SU-DHL-6 (cell line): ENCODE results near the gene SEBOX.

Experiments
- H2AFZ ChIP-seq: fragments of 200-600 bp; sonication (generic); 2 replicates; pipeline ENCODE4 v1.6.1; 2014; ENCODE audit warnings: low read depth, mild to moderate bottlenecking, moderate library complexity, mixed read lengths, antibody characterized with exemption, low read length; ENCODE audit not compliant: severe bottlenecking
- H3F3A ChIP-seq: fragments of 200-600 bp; shearing (Covaris generic); 2 replicates; pipeline ENCODE4 v1.6.0; 2016; ENCODE audit warnings: antibody characterized with exemption, mild to moderate bottlenecking; ENCODE audit not compliant: insufficient read depth
- H3K27ac ChIP-seq: fragments of 200-600 bp; sonication (generic); 2 replicates; pipeline ENCODE4 v1.5.1; 2016; ENCODE audit warnings: low read depth, mild to moderate bottlenecking, low read length, moderate library complexity, mixed read lengths
- H3K27me3 ChIP-seq: fragments of 200-600 bp; sonication (generic), shearing (Covaris generic); 2 replicates; pipeline ENCODE4 v1.6.0; 2014; ENCODE audit warnings: mild to moderate bottlenecking, low read length
- H3K36me3 ChIP-seq: fragments of 200-600 bp; sonication (generic); 2 replicates; pipeline ENCODE4 v1.6.1; 2014; ENCODE audit warnings: mild to moderate bottlenecking, low read length, mixed read lengths
- H3K4me2 ChIP-seq: fragments of 300-600, 200-600 bp; shearing (Covaris generic), sonication (generic); 2 replicates; pipeline ENCODE4 v1.6.0; 2014; ENCODE audit warnings: low read length, low read depth, mild to moderate bottlenecking; ENCODE audit not compliant: poor library complexity, severe bottlenecking
- H3K4me3 ChIP-seq: fragments of 200-600 bp; sonication (generic); 2 replicates; pipeline ENCODE4 v1.5.1; 2014; ENCODE audit warnings: antibody characterized with exemption, low read length, mild to moderate bottlenecking, mixed read lengths; ENCODE audit not compliant: insufficient read depth, poor library complexity, severe bottlenecking
- H3K79me2 ChIP-seq: fragments of 200-600 bp; sonication (generic); 2 replicates; pipeline ENCODE4 v1.6.1; 2014; ENCODE audit warnings: mild to moderate bottlenecking, low read length, moderate library complexity; ENCODE audit not compliant: insufficient read depth
- H3K9ac ChIP-seq: fragments of 200-600 bp; sonication (generic); 2 replicates; pipeline ENCODE4 v1.7.0; 2014; ENCODE audit warnings: mild to moderate bottlenecking, low read length
- H3K9me2 ChIP-seq: fragments of 200-600 bp; sonication (generic); replicated peaks from 2 replicates; pipeline ENCODE4 v1.6.1; 2014; ENCODE audit warnings: low read length; ENCODE audit not compliant: insufficient read depth
- H3K9me3 ChIP-seq: fragments of 200-600 bp; sonication (generic); 2 replicates; pipeline ENCODE4 v1.6.1; 2014; ENCODE audit warnings: low read length, mixed read lengths; ENCODE audit not compliant: insufficient read depth
- H4K20me1 ChIP-seq: fragments of 200-600 bp; sonication (generic); 2 replicates; pipeline ENCODE4 v1.6.1; 2014; ENCODE audit warnings: low read depth, mild to moderate bottlenecking, antibody characterized with exemption, low read length, moderate library complexity, mixed read lengths
- CTCF ChIP-seq: fragments of 200-600 bp; sonication (generic); IDR thresholded peaks from one replicate; pipeline ENCODE4 v1.5.1; 2017; ENCODE audit warnings: antibody characterized with exemption, mild to moderate bottlenecking, low read length, moderate library complexity; ENCODE audit not compliant: insufficient read depth, poor library complexity, severe bottlenecking
- EZH2phosphoT487 ChIP-seq: fragments of 200-600 bp; sonication (generic), shearing (Covaris generic); conservative IDR thresholded peaks from 2 replicates; pipeline ENCODE4 v1.6.1; 2018; ENCODE audit warnings: mild to moderate bottlenecking, antibody characterized with exemption, low read length, moderate library complexity, mixed read lengths

The SEBOX gene

DNA sequence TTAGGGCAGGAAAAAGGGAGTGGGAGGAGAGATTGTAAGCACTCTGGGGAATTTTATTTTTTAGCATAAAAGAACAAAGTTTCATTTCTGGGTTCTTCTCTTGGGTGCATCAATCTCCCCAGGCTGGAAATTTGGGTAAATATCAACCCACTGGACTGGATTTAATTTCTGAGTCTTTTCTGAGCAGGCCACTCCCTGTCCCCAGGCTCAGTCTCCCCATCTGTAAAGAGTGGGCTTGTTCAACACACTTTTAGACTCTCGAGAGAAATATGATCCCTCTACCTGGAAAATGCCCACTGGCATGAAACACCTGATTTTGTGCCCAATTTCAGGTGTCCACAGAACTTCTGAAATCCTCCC, 5.7 kb upstream of the SEBOX start:
- Histone ChIP-seq H3K4me2 (peak overlapping the region; percentile 100), H3K9ac (peak overlapping the region; percentile 67; the same call in 1 of the 2 replicates)
- TF ChIP-seq CTCF (no peak), EZH2phosphoT487 (no peak)

GRCh38 chr17:28370035-28370743, 5.2 kb upstream of the SEBOX start, which contains the start of gene VTN:
Gene VTN (minus strand): TSS chr17:28370307. CDS start chr17:28370203, 104 bp downstream.
- Histone ChIP-seq H2AFZ (peak within 1 kb of the TSS; percentile 99), H3K4me2 (peak within 1 kb of the TSS; percentile 100), H3K9me3 (no peaks in the 10 kb centered on the region), H4K20me1 (no peaks in the 10 kb centered on the region), H3K36me3 (no peaks in the 10 kb centered on the region), H3F3A (peaks cover 14% of the 10 kb centered on the region), H3K27me3 (no peaks in the 10 kb centered on the region), H3K9me2 (no peaks in the 10 kb centered on the region), H3K4me3 (peak within 1 kb of the TSS; percentile 72), H3K27ac (peak within 1 kb of the TSS; percentile 27), H3K79me2 (no peaks in the 10 kb centered on the region), H3K9ac (peak within 1 kb of the TSS; percentile 67; the same call in 1 of the 2 replicates)
- no peak for TF ChIP-seq CTCF
- TF ChIP-seq EZH2phosphoT487: no peak

More for the DNA sequence above, 5.7 kb upstream of the SEBOX start:
- Histone ChIP-seq H3K79me2 (no peaks in the 10 kb centered on the region), H3K9me2 (no peaks in the 10 kb centered on the region), H2AFZ (peak overlapping the region; percentile 99), H3F3A (peaks cover 14% of the 10 kb centered on the region), H3K27ac (peak overlapping the region; percentile 27), H3K27me3 (no peaks in the 10 kb centered on the region), H3K4me3 (peak overlapping the region; percentile 72), H4K20me1 (no peaks in the 10 kb centered on the region), H3K9me3 (no peaks in the 10 kb centered on the region), H3K36me3 (no peaks in the 10 kb centered on the region)

DNA sequence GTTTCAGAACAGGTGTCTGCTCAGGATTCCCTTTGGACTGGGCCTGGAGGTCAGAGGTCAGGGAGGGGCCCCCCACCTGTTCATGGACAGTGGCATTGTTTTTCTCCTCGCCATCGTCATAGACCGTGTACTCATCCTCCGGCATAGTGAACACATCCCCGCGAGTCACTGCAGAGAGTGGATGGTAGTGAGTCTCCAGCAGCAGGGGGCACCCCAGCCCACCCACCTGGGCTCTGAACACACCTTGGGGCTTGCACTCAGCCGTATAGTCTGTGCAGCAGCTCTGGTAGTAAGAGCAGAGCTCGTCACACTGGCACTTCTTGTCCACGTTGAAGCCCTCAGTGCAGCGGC, 4.7 kb upstream of the SEBOX start:
- Histone ChIP-seq H3K4me3 (no peak overlapping the region), H3K79me2 (no peaks in the 10 kb centered on the region), H3K9me3 (no peaks in the 10 kb centered on the region), H3K27ac (no peak overlapping the region), H3K9ac (no peak overlapping the region), H3K9me2 (no peaks in the 10 kb centered on the region), H3K27me3 (no peaks in the 10 kb centered on the region), H2AFZ (no peak overlapping the region), H3K4me2 (no peak overlapping the region), H3K36me3 (no peaks in the 10 kb centered on the region), H4K20me1 (no peaks in the 10 kb centered on the region), H3F3A (peaks cover 14% of the 10 kb centered on the region)
- TF ChIP-seq CTCF: no peak
- TF ChIP-seq EZH2phosphoT487: no peak
